Epithelial cell of umbilical artery (primary cell): ENCODE data around the gene TSPAN31. TPM values are rescaled to one million over a fixed set of nuclear protein-coding genes. Genes with fewer than 3 reads are reported as not detected.

ENCODE experiments used
- total RNA-seq: library from RNA; depleted of rRNA; stranded (reverse); fragments of >200 nt; gene quantifications from 2 replicates; pipeline ENCODE4 v1.2.3, GENCODE V29; 2014

TSPAN31 gene, protein sequence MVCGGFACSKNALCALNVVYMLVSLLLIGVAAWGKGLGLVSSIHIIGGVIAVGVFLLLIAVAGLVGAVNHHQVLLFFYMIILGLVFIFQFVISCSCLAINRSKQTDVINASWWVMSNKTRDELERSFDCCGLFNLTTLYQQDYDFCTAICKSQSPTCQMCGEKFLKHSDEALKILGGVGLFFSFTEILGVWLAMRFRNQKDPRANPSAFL
- total RNA-seq, result 56.2 and 118 TPM in 2 replicates

GRCh38 chr12:57744777-57745484, at the start of gene TSPAN31:
Gene TSPAN31, plus strand, starts transcription at chr12:57745039. Its CDS starts 116 bp downstream, at chr12:57745155.

DNA sequence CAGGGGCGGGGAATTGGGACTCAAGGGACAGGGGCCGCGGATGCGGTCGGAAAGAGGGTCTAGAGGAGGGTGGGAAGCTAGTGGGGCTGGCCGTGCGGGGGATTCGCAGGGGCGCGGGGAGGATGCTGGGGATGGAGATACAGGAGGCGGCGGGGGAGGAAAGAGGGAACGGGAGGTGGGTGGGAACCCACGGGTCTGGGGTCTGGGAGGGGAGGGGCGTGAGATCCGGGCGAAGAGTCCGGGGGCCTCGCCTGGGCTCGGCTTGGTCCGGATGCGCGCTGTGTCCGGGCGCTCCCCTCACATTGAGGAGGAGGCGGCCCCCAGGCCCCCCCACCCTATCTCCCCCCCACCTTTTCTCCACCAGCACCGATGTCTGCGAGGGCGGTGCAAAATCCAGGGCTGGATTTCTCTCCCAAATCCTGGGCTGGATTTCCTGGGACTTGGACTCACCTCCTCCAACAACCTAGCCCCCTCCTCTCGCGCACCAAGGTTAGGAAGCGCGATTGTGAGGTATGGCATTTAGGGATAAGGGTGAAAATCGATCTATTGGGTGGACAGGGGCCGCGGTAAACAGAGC, 6.1 kb upstream of the TSPAN31 start, which contains the start of gene AGAP2:
Gene AGAP2, minus strand, starts transcription at position 82 of the 577 bp plus-strand sequence. CDS start 496 bp downstream, outside the sequence.

DNA sequence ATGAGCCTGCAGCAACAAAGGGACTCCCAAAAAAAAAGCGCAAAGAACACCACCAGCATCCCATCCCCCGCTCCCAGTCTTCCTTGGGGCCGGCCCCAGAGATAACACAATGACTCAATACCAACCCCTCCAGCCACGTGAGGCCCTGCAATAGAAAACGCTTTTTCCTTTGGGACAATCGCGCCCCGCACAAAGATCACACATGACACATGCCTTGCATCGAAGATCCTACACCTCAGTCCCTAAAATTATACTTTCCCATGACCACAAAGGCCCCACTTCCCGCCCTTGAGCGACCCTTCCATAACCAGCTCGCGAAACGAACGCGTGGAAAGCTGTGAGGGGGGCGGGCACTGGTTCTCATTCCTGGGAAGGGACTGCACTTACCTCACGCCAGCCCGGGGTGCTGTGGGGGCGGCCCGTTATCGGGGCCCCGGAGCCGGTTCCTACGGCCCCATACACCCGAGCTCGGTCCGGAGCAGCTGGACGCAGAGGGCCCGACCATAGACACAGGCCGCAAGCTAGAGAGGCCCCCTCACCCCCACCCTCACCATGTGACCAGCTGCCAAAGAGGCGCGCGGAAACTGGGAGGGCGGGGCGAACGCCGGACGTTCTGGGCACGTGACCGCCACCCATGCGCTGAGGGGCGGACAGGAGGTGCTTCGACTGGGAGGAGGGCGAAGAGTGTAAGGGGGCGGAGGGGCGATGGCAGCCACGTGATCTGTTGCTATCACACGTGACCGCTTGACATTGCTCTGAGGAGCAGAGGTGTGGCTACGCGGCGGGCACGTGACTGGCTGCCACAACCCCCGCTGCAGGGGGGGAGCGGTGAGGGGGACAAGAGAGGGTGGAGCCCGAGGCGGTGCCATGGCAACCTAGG, 7.2 kb downstream of the TSPAN31 start, which contains the start of gene CDK4:
Gene CDK4, minus strand, starts transcription at position 523 of the 880 bp plus-strand sequence. CDS start 593 bp downstream, outside the sequence.

GRCh38 chr12:57754411-57755193, 9.8 kb downstream of the TSPAN31 start, which contains the start of gene MARCHF9:
Gene MARCHF9, plus strand, starts transcription at chr12:57755103. Its CDS starts 426 bp downstream, at chr12:57755529.

GRCh38 chr12:57766464-57767304, 21.8 kb downstream of the TSPAN31 start, which contains the start of gene CYP27B1:
Gene CYP27B1, minus strand, starts transcription at chr12:57767078. Its CDS starts 37 bp downstream, at chr12:57767041.

GRCh38 chr12:57771873-57772428, 27.1 kb downstream of the TSPAN31 start, which contains the start of gene METTL1:
Gene METTL1, minus strand, starts transcription at chr12:57772105. Its CDS starts 22 bp downstream, at chr12:57772083.

GRCh38 chr12:57772429-57773322, 27.8 kb downstream of the TSPAN31 start, which contains the start of gene EEF1AKMT3:
Gene EEF1AKMT3, plus strand, starts transcription at chr12:57772614. Its CDS starts 111 bp downstream, at chr12:57772725.

GRCh38 chr12:57782608-57783465, 38.0 kb downstream of the TSPAN31 start, which contains the start of gene TSFM:
Gene TSFM, plus strand, starts transcription at chr12:57782787. Its CDS starts 15 bp downstream, at chr12:57782802.

Other genes starting within 250 kb of the TSPAN31 start
- 7.5 and 11.2 TPM in 2 replicates for gene DDIT3, start 224.5 kb upstream of the TSPAN31 start, total RNA-seq
- gene MBD6, start 222.2 kb upstream of the TSPAN31 start, total RNA-seq, result 2.3 and 3.6 TPM in 2 replicates
- 79.2 and 91.9 TPM in 2 replicates for gene DCTN2, start 197.8 kb upstream of the TSPAN31 start, total RNA-seq
- under 0.01 TPM in 1 of 2 replicates, not detected in the other for gene KIF5A, start 195.0 kb upstream of the TSPAN31 start, total RNA-seq
- 5.5 and 17.3 TPM in 2 replicates for gene PIP4K2C, start 153.8 kb upstream of the TSPAN31 start, total RNA-seq
- gene DTX3, start 140.2 kb upstream of the TSPAN31 start, total RNA-seq, result 8.1 and 9.3 TPM in 2 replicates
- gene ARHGEF25, start 133.6 kb upstream of the TSPAN31 start, total RNA-seq, result 3.8 and 8.1 TPM in 2 replicates
- gene B4GALNT1, start 111.8 kb upstream of the TSPAN31 start, total RNA-seq, result 0.65 TPM in 1 of 2 replicates, not detected in the other
- 222 and 327 TPM in 2 replicates for gene OS9, start 50.9 kb upstream of the TSPAN31 start, total RNA-seq
- gene AGAP2, start 6.3 kb upstream of the TSPAN31 start, total RNA-seq, result under 0.01 and 0.15 TPM in 2 replicates
- 166 and 201 TPM in 2 replicates for gene CDK4, start 7.3 kb downstream of the TSPAN31 start, total RNA-seq
- gene MARCHF9, start 10.1 kb downstream of the TSPAN31 start, total RNA-seq, result 1.4 and 2.6 TPM in 2 replicates
- gene CYP27B1, start 22.0 kb downstream of the TSPAN31 start, total RNA-seq, result 0.15 and 0.65 TPM in 2 replicates
- 4.5 and 5.0 TPM in 2 replicates for gene METTL1, start 27.1 kb downstream of the TSPAN31 start, total RNA-seq
- gene EEF1AKMT3, start 27.6 kb downstream of the TSPAN31 start, total RNA-seq, result 2.3 and 3.9 TPM in 2 replicates
- 20.8 and 30.7 TPM in 2 replicates for gene TSFM, start 37.7 kb downstream of the TSPAN31 start, total RNA-seq
- gene AVIL, start 73.7 kb downstream of the TSPAN31 start, total RNA-seq, result 0.65 and 2.3 TPM in 2 replicates
- gene CTDSP2, start 101.7 kb downstream of the TSPAN31 start, total RNA-seq, result 40.3 and 54.1 TPM in 2 replicates
- 8.1 and 13.0 TPM in 2 replicates for gene ATP23, start 196.5 kb downstream of the TSPAN31 start, total RNA-seq